Neural progenitor cell (in vitro differentiated cells): ENCODE data around the gene SREBF1. TPM values are rescaled to one million over a fixed set of nuclear protein-coding genes. Genes with fewer than 3 reads are reported as not detected.

ENCODE experiments used
- DNase-seq: peaks from one replicate; pipeline ENCODE4 v3.0.0-alpha.2; 2016; ENCODE audit warnings: low spot score
- H2AFZ ChIP-seq: fragments of 200-600 bp; sonication (generic); replicated peaks from 2 replicates; pipeline ENCODE4 v1.6.1; 2016; ENCODE audit warnings: antibody characterized with exemption
- H3F3A ChIP-seq: fragments of 200-600 bp; sonication (generic); 2 replicates; pipeline ENCODE4 v1.6.1; 2016; ENCODE audit warnings: antibody characterized with exemption, low read depth
- H3K27ac ChIP-seq: fragments of 200-600 bp; sonication (generic); 2 replicates; pipeline ENCODE4 v1.5.1; 2016; ENCODE audit warnings: mild to moderate bottlenecking
- H3K27me3 ChIP-seq: fragments of 200-600 bp; sonication (generic); 2 replicates; pipeline ENCODE4 v1.6.1; 2016; ENCODE audit warnings: mild to moderate bottlenecking, moderate library complexity
- H3K36me3 ChIP-seq: fragments of 200-600 bp; sonication (generic); 2 replicates; pipeline ENCODE4 v1.5.1; 2016
- H3K4me1 ChIP-seq: fragments of 200-600 bp; sonication (generic); 2 replicates; pipeline ENCODE4 v1.6.1; 2016; ENCODE audit warnings: mixed run types
- H3K4me2 ChIP-seq: fragments of 200-600 bp; sonication (generic); 2 replicates; pipeline ENCODE4 v1.6.1; 2016
- H3K4me3 ChIP-seq: fragments of 200-600 bp; sonication (generic); 2 replicates; pipeline ENCODE4 v1.5.1; 2016
- H3K79me2 ChIP-seq: fragments of 200-600 bp; sonication (generic); 2 replicates; pipeline ENCODE4 v1.6.1; 2016; ENCODE audit warnings: low read depth
- H3K9ac ChIP-seq: fragments of 200-600 bp; sonication (generic); 2 replicates; pipeline ENCODE4 v1.6.1; 2016
- H3K9me3 ChIP-seq: fragments of 200-600 bp; sonication (generic); 2 replicates; pipeline ENCODE4 v1.5.1; 2016; ENCODE audit warnings: low read depth
- H4K20me1 ChIP-seq: fragments of 200-600 bp; sonication (generic); 2 replicates; pipeline ENCODE4 v1.6.1; 2016; ENCODE audit warnings: low read depth
- H3K27ac Mint-ChIP-seq: 3 replicates; pipeline ENCODE4 v1.8.0; 2021; ENCODE audit warnings: mixed read lengths
- H3K27me3 Mint-ChIP-seq: 2 replicates; pipeline ENCODE4 v1.8.0; 2022; ENCODE audit warnings: low read depth, mild to moderate bottlenecking, inconsistent platforms, moderate library complexity, mixed read lengths; ENCODE audit not compliant: insufficient read depth
- H3K36me3 Mint-ChIP-seq: 3 replicates; pipeline ENCODE4 v1.8.0; 2021; ENCODE audit warnings: mixed read lengths
- H3K4me1 Mint-ChIP-seq: 3 replicates; pipeline ENCODE4 v1.8.0; 2021; ENCODE audit warnings: mixed read lengths
- H3K4me3 Mint-ChIP-seq: 3 replicates; pipeline ENCODE4 v1.8.0; 2021; ENCODE audit warnings: mild to moderate bottlenecking, moderate library complexity, mixed read lengths
- H3K9me3 Mint-ChIP-seq: 3 replicates; pipeline ENCODE4 v1.8.0; 2020; ENCODE audit warnings: mixed read lengths
- EZH2 ChIP-seq: fragments of 200-600 bp; sonication (generic); IDR thresholded peaks from 2 replicates; pipeline ENCODE4 v1.6.1; 2017; ENCODE audit warnings: antibody characterized with exemption, mild to moderate bottlenecking, moderate library complexity
- EZH2phosphoT487 ChIP-seq: fragments of 200-600 bp; sonication (generic); IDR thresholded peaks from 2 replicates; pipeline ENCODE4 v1.6.1; 2017; ENCODE audit warnings: antibody characterized with exemption
- total RNA-seq: library from RNA; depleted of rRNA; stranded (reverse); fragments of >200 nt; gene quantifications from 2 replicates; pipeline ENCODE4 v1.2.3, GENCODE V29; 2015; ENCODE audit warnings: low replicate concordance
- TF ChIP-seq, protein P1 (sequence below): fragments of 200-600 bp; sonication (generic); IDR thresholded peaks from 2 replicates; pipeline ENCODE4 v1.5.1; 2017; ENCODE audit warnings: antibody characterized with exemption, mild to moderate bottlenecking

The SREBF1 gene
- total RNA-seq, 1 donor from 2014 or later, result 12.7 TPM

GRCh38 chr17:17806035-17806434 lies 30.8 kb downstream of the SREBF1 start:
- H3K27ac ChIP-seq, result no peak overlapping the region
- H3K4me3 ChIP-seq, result no peak overlapping the region
- H3K9me3 ChIP-seq, result no peaks in the 10 kb centered on the region
- no peak overlapping the region for H3K4me2 ChIP-seq
- Mint-ChIP-seq H3K36me3 (peaks cover 19% of the 10 kb centered on the region), H3K9me3 (no peaks in the 10 kb centered on the region), H3K27ac (peak overlapping the region; percentile 15), H3K4me3 (no peak overlapping the region), H3K27me3 (peaks cover 21% of the 10 kb centered on the region), H3K4me1 (peaks cover 22% of the 10 kb centered on the region)
- H3K9ac ChIP-seq, result no peak overlapping the region
- H3F3A ChIP-seq, result peaks cover 18% of the 10 kb centered on the region
- DNase-seq, result no peak
- TF ChIP-seq EZH2 (no peak), EZH2phosphoT487 (no peak)
- TF ChIP-seq, protein P1, sequence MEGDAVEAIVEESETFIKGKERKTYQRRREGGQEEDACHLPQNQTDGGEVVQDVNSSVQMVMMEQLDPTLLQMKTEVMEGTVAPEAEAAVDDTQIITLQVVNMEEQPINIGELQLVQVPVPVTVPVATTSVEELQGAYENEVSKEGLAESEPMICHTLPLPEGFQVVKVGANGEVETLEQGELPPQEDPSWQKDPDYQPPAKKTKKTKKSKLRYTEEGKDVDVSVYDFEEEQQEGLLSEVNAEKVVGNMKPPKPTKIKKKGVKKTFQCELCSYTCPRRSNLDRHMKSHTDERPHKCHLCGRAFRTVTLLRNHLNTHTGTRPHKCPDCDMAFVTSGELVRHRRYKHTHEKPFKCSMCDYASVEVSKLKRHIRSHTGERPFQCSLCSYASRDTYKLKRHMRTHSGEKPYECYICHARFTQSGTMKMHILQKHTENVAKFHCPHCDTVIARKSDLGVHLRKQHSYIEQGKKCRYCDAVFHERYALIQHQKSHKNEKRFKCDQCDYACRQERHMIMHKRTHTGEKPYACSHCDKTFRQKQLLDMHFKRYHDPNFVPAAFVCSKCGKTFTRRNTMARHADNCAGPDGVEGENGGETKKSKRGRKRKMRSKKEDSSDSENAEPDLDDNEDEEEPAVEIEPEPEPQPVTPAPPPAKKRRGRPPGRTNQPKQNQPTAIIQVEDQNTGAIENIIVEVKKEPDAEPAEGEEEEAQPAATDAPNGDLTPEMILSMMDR, result no peak
- peaks cover 27% of the 10 kb centered on the region for H3K27me3 ChIP-seq
- no peak overlapping the region for H2AFZ ChIP-seq
- peaks cover 20% of the 10 kb centered on the region for H3K4me1 ChIP-seq
- H3K79me2 ChIP-seq, result no peaks in the 10 kb centered on the region
- no peaks in the 10 kb centered on the region for H3K36me3 ChIP-seq
- H4K20me1 ChIP-seq, result peaks cover 67% of the 10 kb centered on the region

GRCh38 chr17:17805575-17805974 lies 31.2 kb downstream of the SREBF1 start:
- H3K4me1 Mint-ChIP-seq, result peaks cover 17% of the 10 kb centered on the region
- peaks cover 14% of the 10 kb centered on the region for H3F3A ChIP-seq
- no peak overlapping the region for H3K27ac ChIP-seq
- H3K9ac ChIP-seq, result no peak overlapping the region
- H3K27ac Mint-ChIP-seq, result no peak overlapping the region
- H3K4me3 Mint-ChIP-seq, result no peak overlapping the region
- no peaks in the 10 kb centered on the region for H3K9me3 ChIP-seq
- peaks cover 21% of the 10 kb centered on the region for H3K27me3 Mint-ChIP-seq
- H3K4me2 ChIP-seq, result no peak overlapping the region
- H3K9me3 Mint-ChIP-seq, result no peaks in the 10 kb centered on the region
- peaks cover 16% of the 10 kb centered on the region for H3K4me1 ChIP-seq
- no peak overlapping the region for H2AFZ ChIP-seq
- H4K20me1 ChIP-seq, result peaks cover 67% of the 10 kb centered on the region
- no peak overlapping the region for H3K4me3 ChIP-seq
- no peaks in the 10 kb centered on the region for H3K79me2 ChIP-seq
- H3K36me3 ChIP-seq, result no peaks in the 10 kb centered on the region
- no peak for DNase-seq
- TF ChIP-seq, protein P1, result no peak
- TF ChIP-seq EZH2, result no peak
- no peak for TF ChIP-seq EZH2phosphoT487
- H3K36me3 Mint-ChIP-seq, result peaks cover 19% of the 10 kb centered on the region
- peaks cover 22% of the 10 kb centered on the region for H3K27me3 ChIP-seq

DNA sequence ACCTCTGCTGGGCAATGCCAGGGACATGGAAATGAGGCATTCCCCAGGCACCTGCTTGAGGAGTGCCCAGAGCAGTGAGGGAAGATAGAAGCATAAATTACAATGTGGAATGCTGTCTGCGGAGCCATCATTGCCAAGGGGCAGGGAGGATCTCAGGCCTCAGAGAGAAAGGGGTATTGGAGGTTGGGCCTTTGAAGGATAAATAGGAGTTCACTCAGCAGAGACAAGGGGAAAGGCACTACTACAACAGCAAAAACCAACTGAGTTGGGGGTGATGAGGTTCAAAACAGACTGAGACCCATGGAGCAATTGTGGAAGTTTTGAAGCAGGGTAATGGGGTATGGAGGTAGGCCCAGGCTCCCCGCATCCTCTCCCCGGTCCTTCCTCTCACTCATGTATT lies 32.8 kb downstream of the SREBF1 start:
- H3K4me1 ChIP-seq, result peaks cover 13% of the 10 kb centered on the region
- Mint-ChIP-seq H3K9me3 (no peaks in the 10 kb centered on the region), H3K36me3 (peaks cover 19% of the 10 kb centered on the region), H3K27ac (peak overlapping the region; percentile 37), H3K27me3 (peaks cover 18% of the 10 kb centered on the region), H3K4me3 (peak overlapping the region; percentile 50), H3K4me1 (peaks cover 22% of the 10 kb centered on the region)
- H3K4me2 ChIP-seq, result no peak overlapping the region
- no peaks in the 10 kb centered on the region for H3K36me3 ChIP-seq
- peaks cover 5% of the 10 kb centered on the region for H3F3A ChIP-seq
- no peak for DNase-seq
- no peak overlapping the region for H3K4me3 ChIP-seq
- H3K27me3 ChIP-seq, result peaks cover 7% of the 10 kb centered on the region
- no peaks in the 10 kb centered on the region for H3K9me3 ChIP-seq
- peaks cover 67% of the 10 kb centered on the region for H4K20me1 ChIP-seq
- H3K79me2 ChIP-seq, result no peaks in the 10 kb centered on the region
- no peak overlapping the region for H3K27ac ChIP-seq
- no peak overlapping the region for H3K9ac ChIP-seq
- H2AFZ ChIP-seq, result no peak overlapping the region
- no peak for TF ChIP-seq EZH2phosphoT487
- TF ChIP-seq, protein P1, result no peak
- TF ChIP-seq EZH2, result no peak
